HG03521 (cell line): ENCODE measurements around the gene LSP1.

Experiments used
- ATAC-seq: cut with Tn5 transposase; IDR thresholded peaks from one replicate; pipeline ENCODE4 v1.9.1; 2021; ENCODE audit warnings: mild to moderate bottlenecking, moderate library complexity; ENCODE audit not compliant: unreplicated experiment

Gene LSP1

DNA sequence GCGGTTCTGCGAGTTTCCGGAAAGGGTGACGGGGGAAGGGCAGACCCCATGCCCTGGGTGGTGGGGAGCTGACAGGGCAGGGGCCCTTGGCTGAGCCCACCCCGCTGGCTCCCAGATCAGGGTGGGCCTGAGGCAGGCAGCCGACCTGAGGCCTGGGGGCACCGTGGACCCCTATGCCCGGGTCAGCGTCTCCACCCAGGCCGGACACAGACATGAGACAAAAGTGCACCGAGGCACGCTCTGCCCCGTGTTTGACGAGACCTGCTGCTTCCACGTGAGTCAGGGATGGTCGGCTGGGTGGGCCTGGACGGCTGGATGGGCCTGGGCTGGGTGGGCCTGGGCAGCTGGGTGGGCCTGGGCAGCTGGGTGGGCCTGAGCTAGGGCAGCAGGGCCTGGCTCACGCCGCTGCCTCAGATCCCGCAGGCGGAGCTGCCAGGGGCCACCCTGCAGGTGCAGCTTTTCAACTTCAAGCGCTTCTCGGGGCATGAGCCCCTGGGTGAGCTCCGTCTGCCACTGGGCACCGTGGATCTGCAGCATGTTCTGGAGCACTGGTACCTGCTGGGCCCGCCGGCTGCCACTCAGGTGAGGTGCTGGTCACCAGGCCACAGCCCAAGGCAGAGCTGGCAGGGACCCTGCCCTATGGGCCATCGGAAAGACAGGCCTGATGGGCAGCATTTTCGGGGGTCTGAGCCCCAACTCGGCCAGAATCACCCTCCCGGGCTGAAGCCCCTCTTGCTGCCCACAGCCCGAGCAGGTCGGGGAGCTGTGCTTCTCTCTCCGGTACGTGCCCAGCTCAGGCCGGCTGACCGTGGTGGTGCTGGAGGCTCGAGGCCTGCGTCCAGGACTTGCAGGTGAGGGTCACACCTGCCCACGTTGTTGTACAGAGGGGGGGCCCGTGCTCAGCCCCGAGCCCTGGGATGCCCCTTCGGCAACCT, 16.6 kb upstream of the LSP1 start:
- no peak for ATAC-seq

DNA sequence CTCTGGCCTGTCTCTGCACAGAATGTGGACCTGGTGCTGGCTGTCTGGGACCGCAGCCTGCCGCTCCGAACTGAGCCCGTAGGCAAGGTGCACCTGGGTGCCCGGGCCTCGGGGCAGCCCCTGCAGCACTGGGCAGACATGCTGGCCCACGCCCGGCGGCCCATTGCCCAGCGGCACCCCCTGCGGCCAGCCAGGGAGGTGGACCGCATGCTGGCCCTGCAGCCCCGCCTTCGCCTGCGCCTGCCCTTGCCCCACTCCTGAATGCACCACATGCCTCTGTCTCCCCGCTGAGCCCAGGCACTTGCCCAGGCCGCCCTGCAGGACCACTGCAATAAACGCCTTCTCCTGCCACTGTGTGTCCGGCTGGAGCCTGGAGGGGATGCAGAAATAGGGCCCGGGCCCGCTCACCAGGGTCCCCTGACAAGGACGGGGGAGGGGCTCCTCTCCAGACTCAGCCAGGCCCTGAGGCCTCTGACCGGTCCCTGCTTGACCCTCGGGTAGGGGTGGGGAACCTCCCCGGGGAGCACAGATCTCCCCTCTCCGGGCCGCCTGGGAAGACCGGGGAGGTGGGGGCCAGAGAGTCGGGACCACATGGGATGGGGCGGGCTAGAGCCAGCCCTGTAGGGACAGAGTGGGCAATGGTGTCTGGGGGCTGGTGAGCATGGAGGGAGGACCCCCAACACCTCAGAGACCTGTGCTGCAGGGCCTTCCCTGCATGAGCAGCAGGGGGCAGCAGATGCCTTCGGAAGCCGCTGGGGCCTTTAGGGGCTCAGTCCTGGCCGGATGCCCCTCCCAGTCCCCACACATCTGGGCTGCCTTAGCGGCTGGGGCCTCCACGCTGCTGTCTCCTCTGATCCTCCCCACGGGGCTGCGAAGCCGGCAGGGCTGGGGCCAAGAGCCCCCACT, 15.5 kb upstream of the LSP1 start:
- ATAC-seq = peak; percentile 47

DNA sequence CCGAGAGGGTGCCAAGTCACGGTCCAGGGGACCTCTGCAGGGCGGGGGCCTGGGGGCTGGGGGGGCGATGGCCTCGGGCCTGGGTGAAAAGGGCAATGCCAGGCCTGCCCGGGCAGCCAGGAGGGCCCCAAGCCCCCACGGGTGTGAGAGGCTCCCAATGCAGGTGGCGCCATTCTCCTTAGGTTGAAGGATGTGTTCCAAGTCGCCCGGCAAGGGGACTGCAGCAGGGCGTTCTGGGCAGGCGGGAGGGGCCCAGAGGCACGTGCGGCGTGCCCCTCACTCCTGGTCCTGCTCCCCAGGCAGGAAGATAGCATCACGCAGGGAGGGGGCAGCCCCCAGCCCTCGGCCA, 14.8 kb upstream of the LSP1 start:
- no peak for ATAC-seq

DNA sequence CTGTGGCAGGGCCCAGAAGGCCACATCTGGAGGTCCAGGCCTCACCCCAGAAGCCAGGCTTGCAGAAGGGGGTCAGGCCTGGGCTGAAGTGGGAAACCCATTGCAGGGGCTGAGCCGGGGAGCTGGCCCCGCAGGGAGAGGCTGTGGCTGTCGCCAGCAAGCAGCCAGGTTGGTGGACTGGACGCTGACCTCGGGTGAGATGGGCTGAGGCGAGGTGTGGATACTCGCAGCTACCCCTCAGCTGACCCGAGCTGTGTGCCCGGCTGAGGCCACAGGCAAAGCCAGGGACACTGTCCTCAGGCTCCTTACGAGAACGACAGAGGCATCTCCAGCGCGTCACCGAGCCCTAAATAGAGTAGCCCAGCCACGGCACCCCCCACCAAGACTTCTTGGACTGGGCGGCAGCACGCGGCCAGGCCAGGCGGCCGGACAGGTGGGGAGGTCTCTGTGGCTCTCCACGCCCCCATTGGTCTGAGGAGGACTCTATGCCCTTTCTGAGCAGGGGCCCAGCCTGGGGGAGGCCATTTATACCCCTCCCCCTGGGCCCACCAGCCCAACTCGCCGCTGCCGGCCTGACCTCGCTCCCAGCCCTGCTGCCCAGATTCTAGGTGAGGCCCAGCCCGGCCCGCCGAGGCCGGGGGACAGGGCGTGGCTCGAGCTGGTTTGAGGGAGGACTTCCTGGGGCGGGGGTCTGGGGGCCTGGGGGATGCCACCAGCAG, 14.3 kb upstream of the LSP1 start, which contains the start of gene TNNI2:
Gene TNNI2 (plus strand): TSS at position 556 of the 719 bp plus-strand sequence. CDS start 716 bp downstream, outside the sequence.
- ATAC-seq = no peak

DNA sequence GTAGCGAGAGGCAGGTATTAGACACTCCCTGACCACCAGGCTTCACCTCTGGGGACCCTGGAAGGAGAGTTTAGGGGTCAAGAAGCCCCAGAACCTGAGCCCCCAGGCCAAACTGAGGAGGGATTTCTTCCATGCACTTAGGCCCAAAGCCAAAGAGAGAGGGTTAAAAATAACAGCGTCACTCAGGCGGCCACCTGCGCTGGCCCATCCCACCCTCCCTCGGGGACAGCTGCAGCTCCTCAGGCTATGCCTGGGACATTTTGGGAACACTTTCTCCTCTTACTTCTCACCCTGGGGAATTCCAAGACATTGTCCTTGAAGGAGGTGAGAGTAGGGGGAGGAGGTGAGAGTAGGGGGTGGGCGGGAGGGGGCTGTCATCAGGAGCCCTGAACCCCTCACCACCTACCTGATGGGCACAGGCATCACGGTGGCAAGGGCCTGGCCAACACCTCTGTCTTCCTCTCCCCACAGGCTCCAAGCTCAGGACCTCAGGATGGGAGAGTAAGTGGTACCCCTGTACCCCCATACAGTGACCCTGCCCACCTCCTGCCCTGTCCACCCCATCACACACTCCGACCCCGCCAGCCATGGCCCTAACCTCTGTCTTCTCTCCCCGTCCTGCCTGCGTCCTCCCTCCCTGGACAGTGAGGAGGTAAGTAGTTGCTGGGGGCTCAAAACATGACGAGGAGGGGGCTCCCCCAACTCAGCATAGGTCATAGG, 13.5 kb upstream of the LSP1 start:
- no peak for ATAC-seq

DNA sequence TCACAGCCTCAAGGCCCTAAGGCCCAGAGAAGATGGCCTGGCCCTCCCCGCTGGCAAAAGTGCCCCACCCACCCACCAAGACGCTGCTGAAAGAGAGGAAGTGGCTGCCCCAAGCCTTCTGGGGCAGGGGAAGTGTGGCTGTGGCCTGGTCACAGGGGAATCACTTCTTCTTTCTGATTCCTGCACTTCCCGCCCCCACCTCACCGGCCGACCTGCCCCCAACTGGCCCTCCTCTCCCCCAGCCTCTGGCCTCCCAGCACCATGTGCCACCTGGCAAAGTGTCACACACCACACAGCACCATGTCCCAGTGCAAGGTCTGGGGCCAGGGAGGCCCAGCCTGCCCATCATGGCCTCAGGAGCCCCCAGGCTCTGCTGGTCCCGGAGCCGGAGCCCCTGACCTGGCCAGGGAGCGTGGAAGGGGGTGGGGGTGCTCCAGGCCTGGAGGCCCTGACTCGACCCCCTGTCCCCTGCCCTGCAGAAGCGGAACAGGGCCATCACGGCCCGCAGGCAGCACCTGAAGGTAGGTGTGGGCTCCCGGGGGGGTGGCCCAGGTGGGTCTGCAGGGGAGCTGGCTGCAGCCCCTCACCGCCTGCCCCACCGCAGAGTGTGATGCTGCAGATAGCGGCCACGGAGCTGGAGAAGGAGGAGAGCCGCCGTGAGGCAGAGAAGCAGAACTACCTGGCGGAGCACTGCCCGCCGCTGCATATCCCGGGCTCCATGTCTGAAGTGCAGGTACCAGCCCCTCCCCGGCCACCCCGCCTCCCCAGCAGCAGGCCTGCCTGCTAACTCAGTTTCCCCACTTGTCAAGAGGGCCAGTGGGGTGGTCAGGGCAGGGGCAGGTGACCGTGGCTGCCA, 12.7 kb upstream of the LSP1 start:
- ATAC-seq = no peak

DNA sequence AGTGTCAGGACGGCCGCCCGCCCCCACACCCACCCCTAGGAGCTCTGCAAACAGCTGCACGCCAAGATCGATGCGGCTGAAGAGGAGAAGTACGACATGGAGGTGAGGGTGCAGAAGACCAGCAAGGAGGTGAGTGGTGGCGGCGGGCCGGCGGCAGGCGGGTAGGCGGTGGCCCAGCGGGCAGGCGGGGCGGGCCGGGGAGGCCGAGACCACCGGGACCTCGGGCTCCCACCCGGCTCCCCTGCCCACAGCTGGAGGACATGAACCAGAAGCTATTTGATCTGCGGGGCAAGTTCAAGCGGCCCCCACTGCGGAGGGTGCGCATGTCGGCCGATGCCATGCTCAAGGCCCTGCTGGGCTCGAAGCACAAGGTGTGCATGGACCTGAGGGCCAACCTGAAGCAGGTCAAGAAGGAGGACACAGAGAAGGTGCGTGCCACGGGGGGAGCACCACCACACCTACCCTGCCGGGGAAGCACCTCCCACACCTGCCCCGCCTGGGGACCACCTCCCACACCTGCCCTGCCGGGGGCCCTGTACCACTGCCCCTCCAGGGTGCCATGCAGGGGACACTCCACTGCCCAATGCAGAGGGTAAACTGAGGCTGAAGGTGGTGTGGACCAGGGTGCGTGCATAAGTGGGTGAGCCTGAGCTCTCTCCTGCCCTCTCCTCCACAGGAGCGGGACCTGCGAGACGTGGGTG, 12.0 kb upstream of the LSP1 start:
- no peak for ATAC-seq

DNA sequence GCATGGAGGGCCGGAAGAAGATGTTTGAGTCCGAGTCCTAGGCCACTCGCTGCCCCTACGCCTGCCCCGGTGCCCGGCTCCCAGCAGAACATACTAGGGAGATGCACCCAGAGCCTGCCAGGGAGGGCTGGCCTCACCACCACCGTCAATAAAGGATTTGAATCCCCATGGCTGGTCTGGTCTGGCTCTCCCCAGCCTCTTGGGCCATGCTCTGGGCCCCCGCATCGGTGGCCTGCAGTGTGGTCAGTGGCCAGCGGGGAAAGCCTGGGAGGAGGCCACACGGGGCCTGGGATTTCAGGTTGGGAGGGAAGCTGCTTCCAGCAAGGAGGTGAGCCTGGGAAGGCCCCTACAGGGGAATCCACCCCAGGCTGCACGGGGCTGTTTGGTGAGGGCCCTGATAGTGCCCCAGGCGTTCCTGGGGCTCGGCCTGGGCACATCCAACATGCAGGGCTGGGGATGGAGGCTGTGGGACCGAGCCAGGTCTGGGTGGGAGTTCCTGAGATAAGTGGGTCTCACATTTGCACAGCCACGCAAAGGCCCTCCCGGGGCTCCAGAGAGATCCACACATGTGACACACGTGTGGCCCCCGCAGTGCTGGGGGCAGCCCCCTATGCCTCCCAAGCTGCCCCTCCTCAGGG, 11.3 kb upstream of the LSP1 start:
- ATAC-seq = no peak

DNA sequence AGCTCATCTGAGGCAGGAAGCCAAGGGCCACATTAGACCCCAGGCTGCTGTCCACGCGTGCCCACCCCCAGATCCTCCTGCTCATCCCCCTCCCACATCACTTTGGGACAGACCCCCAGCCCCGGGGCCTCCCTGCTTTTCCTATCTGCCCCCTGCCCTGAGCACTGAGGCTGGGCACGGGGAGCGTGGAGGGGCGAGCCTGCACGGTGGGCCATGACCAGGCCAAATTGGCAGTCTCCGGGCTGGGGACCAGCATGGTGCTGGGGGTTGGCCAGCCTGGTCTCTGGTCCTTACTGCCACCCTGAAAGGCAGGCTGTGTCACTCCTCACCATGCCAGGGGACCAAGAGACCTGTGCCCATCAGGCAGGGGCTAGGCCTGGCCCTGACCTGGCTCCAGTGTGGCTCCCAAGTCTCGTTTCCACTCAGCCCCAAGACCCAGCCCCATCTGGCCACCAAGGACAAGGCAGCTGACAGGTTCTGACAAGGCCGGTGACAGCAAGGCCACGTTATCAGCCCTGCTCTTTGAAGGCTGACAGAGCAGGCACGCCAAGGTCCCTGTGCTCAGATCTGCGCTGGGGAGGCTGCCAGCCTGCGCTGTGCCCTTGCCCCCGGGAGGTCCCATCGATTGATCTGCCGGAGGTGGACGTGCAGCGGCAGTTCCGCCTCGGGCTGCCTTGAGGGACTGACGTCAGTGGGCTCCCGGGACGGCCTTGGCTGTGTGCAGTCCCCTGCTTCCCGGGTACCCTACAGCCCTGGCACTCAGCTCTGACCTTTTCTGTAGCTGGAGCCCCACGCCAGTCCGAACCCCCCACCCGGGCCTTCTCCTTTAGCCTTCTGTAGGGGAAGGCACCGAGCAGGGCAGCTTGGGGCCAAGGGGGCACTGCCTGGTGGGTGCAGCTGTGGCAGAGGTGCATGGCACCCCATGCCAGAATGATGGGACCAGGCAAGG, 10.5 kb upstream of the LSP1 start:
- ATAC-seq = no peak

DNA sequence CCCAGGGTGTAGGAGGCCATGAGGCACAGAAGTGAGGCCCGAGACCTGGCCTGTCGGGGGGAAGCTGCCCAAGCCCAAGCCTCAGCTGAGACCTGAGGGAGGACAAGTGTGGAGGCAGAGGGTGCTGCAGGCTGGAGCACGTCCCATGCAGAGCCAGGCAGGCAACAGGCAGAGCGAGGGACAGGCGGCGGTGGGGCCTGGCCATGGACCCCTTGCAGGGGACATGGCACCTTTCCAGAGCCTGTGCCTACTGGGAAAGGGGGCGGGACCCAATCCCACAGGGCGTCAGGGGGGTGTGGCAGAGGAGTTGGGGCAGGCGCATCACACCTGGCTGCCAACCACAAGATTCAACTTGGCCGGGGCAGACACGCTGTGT, 9.8 kb upstream of the LSP1 start:
- no peak for ATAC-seq

DNA sequence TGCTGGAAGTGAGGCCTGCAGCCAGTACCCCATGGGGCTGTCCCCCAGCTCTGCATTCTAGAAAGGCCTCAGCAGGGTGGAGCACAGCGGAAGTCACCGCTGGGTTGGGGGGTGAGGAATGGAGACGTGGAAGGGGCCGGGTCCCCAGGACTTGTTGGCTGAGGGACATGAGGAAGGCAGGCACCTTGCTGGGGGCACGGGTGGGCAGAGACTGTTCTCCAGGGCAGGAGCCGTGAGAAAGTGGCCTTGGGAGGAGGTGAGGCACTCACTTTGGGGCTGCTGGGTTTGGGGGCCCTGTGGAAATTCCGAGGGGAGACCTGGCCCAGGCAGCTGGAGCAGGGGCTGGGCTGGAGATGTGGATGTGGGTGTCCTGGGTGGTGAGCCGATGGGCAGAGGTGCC, 9.1 kb upstream of the LSP1 start:
- ATAC-seq = no peak

DNA sequence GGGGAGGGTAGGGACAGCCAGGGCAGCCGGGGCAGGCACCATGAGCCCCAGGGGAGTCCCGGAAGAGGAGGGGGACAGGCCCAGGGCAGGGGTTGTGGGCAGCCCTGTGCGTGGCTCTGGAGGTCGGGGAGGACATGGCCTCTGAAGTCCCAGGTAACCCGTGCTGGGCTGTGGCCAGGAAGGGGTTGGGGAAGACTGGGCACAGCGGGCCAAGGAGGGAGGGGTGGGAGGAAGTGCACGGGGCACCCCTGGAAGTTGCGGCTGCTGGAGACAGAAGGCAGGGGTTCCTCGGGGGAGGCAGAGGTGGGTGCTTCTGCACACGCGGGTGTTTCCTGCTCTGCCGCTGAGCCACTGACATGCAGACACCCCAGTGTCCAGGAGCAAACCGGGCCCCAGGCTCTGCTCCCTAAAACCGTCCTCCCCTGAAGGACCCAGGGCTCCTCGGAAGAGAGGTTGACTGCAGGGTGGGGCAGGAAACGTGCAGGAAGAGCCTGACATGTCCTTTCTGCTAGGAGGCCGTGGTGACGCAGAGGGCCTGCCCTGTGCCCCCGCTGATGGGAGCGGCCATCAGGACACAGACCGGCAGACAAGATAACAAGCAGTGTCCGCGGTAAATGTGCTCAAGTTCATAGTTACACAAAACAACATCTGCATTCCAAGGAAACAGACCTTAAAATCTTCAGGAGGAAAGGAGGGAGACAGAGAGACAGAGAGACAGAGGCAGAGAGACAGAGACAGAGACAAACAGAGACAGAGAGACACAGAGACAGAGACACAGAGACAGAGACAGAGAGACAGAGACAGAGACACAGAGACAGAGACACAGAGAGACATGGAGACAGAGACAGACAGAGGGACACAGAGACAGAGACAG, 8.4 kb upstream of the LSP1 start:
- no peak for ATAC-seq

DNA sequence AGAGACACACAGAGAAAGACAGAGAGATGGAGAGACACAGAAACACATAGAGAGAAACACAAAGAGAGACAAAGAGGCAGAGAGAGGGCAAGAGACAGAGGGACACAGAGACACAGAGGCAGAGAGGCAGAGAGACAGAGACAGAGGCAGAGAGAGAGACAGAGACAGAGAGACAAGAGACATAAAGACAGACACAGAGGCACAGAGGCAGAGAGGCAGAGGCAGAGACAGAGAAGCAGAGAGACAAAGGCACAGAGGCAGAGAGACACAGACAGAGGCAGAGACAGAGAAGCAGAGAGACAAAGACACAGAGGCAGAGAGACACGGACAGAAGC, 7.8 kb upstream of the LSP1 start:
- no peak for ATAC-seq

DNA sequence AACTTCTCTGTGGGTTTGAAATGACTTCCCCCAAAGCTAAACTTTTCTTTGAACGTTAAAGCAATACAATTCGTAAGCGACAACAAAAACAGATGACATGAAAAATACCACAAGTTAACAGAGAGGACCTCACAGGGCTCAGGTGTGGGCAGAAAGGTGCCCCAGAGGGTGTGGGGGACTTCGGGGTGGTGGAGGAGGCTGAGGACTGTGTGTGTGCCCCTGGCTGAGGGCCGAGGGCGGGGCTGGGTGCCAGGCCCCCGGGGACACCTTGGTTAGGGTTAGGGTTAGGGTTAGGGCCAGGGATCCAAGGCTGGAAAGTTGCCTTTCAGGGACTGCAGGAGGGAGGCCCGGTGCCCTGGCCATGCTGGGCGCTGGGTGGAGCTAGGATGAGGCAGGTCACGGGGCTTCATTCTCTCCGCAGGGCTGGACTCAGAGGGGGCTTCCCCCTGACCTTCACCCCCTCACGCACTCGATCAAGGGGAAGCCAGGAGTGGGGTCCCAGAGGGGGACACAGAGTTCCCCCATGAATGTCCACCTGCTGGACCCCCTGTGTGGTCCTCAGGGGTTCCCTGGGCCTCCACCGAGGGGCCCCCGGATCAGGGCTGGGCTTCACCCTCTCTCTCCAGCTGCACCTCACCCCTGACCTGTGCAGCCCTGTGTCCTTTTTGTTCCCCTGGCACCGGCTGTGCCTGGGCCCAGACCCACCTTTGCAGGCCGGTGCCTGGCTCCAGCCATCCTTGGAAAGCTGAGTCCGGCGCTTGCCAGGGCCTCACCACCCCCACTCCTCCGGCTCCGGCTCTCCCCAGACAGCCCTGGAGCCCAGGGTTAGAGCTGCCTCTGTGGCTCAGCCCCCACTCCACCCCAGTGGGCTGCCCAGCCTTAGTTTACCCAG, 7.1 kb upstream of the LSP1 start:
- ATAC-seq = no peak

DNA sequence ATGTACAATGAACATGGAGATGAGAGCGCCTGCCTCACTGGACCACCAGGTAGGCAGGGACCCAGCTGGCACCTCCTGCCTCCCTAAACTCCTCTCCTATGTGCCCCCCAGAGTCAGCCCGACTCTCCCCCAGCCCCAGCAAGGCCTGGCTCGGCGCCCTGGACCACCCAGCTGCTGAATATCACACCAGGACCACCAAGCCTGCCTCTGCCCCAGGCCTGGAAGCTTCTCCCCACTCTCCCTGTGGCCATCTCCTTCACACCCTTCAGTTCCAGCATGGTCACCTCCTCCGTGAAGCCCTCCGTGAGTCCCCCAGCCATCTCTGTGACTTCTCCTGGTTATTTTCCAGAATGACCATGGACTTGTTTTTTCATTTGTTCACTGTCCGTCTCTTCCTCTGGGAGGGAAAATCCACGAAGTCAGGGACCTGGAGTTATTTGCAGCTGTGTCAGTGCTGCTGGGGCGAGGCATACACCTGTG, 6.4 kb upstream of the LSP1 start:
- ATAC-seq = no peak
